DND-41 (cell line): ENCODE results near the gene MED28.

Experiments used
- ATAC-seq: fragments of 200-7000 bp; cut with Tn5 transposase; 3 replicates; pipeline ENCODE4 v1.9.1; 2021; ENCODE audit warnings: low read depth; ENCODE audit not compliant: insufficient read depth
- DNase-seq: peaks from one replicate; pipeline ENCODE4 v3.0.0-alpha.2; 2020
- H2AFZ ChIP-seq: 2 replicates; pipeline ENCODE4 v1.6.0; 2012; ENCODE audit warnings: low read depth, low read length
- H3K27ac ChIP-seq: 2 replicates; pipeline ENCODE4 v1.5.1; 2012; ENCODE audit warnings: low read length, inconsistent platforms
- H3K27me3 ChIP-seq: fragments of 200-600 bp; sonication (generic); 2 replicates; pipeline ENCODE4 v1.6.0; 2012; ENCODE audit warnings: low read length, mild to moderate bottlenecking, inconsistent platforms; ENCODE audit not compliant: insufficient read depth, poor library complexity
- H3K36me3 ChIP-seq: 2 replicates; pipeline ENCODE4 v1.5.1; 2012; ENCODE audit warnings: low read length, inconsistent platforms; ENCODE audit not compliant: insufficient read depth
- H3K4me1 ChIP-seq: 2 replicates; pipeline ENCODE4 v1.5.1; 2012; ENCODE audit warnings: mild to moderate bottlenecking, low read length; ENCODE audit not compliant: insufficient read depth
- H3K4me2 ChIP-seq: 2 replicates; pipeline ENCODE4 v1.6.0; 2012; ENCODE audit warnings: mild to moderate bottlenecking, moderate library complexity, low read length, inconsistent platforms; ENCODE audit not compliant: insufficient read depth
- H3K4me3 ChIP-seq, 2 experiments: fragments of 200-600 bp in 1 of 2; shearing (Covaris generic) in 1 of 2; 2 replicates each; pipeline ENCODE4 v1.5.1; 2012 to 2016; ENCODE audit warnings: inconsistent platforms in 2 of 2, low read length in 2 of 2, mild to moderate bottlenecking in 2 of 2, low read depth in 1 of 2, moderate library complexity in 1 of 2
- H3K79me2 ChIP-seq: 2 replicates; pipeline ENCODE4 v1.6.0; 2012; ENCODE audit warnings: low read length, inconsistent platforms; ENCODE audit not compliant: insufficient read depth
- H3K9ac ChIP-seq: 2 replicates; pipeline ENCODE4 v1.6.0; 2012; ENCODE audit warnings: low read depth, mild to moderate bottlenecking, inconsistent platforms, low read length, moderate library complexity
- H3K9me3 ChIP-seq: 2 replicates; pipeline ENCODE4 v1.5.1; 2012; ENCODE audit warnings: low read length, moderate library complexity, mild to moderate bottlenecking, inconsistent platforms; ENCODE audit not compliant: insufficient read depth, severe bottlenecking
- H4K20me1 ChIP-seq: 2 replicates; pipeline ENCODE4 v1.6.0; 2012; ENCODE audit warnings: low read length; ENCODE audit not compliant: insufficient read depth
- CTCF ChIP-seq: IDR thresholded peaks from 2 replicates; pipeline ENCODE4 v1.5.1; 2012; ENCODE audit warnings: borderline replicate concordance, low read length, moderate library complexity, mild to moderate bottlenecking; ENCODE audit not compliant: poor library complexity, severe bottlenecking; ENCODE audit errors: extremely low read depth
- EZH2 ChIP-seq: IDR thresholded peaks from 3 replicates; pipeline ENCODE4 v1.6.1; 2012; ENCODE audit warnings: borderline replicate concordance, low read depth, mild to moderate bottlenecking, moderate library complexity, low read length, inconsistent platforms; ENCODE audit not compliant: severe bottlenecking

The MED28 gene

GRCh38 chr4:17624821-17625220, 10.4 kb downstream of the MED28 start:
- DNase-seq, result no peak

GRCh38 chr4:17630228-17630627, 15.8 kb downstream of the MED28 start:
- Histone ChIP-seq H3K9ac (no peak overlapping the region), H3K4me1 (no peaks in the 10 kb centered on the region), H2AFZ (no peak overlapping the region), H3K27ac (no peak overlapping the region), H3K9me3 (no peaks in the 10 kb centered on the region), H3K27me3 (no peaks in the 10 kb centered on the region), H3K79me2 (peaks cover 9% of the 10 kb centered on the region; the same call in 1 of the 2 replicates), H3K4me2 (no peak overlapping the region), H3K36me3 (peaks cover 96% of the 10 kb centered on the region), H3K4me3 (no peak overlapping the region), H4K20me1 (peaks cover 14% of the 10 kb centered on the region)
- DNase-seq (no peak), ATAC-seq (no peak)
- TF ChIP-seq CTCF, result no peak
- no peak for TF ChIP-seq EZH2

More at GRCh38 chr4:17624821-17625220, 10.4 kb downstream of the MED28 start:
- H3K79me2 ChIP-seq, result peaks cover 33% of the 10 kb centered on the region
- no peaks in the 10 kb centered on the region for H3K9me3 ChIP-seq
- no peak for ATAC-seq
- no peak overlapping the region for H3K9ac ChIP-seq
- no peak overlapping the region for H3K4me3 ChIP-seq
- H3K36me3 ChIP-seq, result peaks cover 99% of the 10 kb centered on the region
- H3K27ac ChIP-seq, result no peak overlapping the region
- H3K4me1 ChIP-seq, result no peaks in the 10 kb centered on the region
- H2AFZ ChIP-seq, result no peak overlapping the region
- no peak overlapping the region for H3K4me2 ChIP-seq
- H4K20me1 ChIP-seq, result peaks cover 15% of the 10 kb centered on the region
- H3K27me3 ChIP-seq, result no peaks in the 10 kb centered on the region
- no peak for TF ChIP-seq EZH2
- TF ChIP-seq CTCF, result no peak

- DNase-seq (no peak), ATAC-seq (no peak)
- Histone ChIP-seq H3K27me3 (no peaks in the 10 kb centered on the region), H3K9me3 (no peaks in the 10 kb centered on the region), H3K4me1 (no peaks in the 10 kb centered on the region), H3K36me3 (peaks cover 74% of the 10 kb centered on the region), H4K20me1 (peaks cover 24% of the 10 kb centered on the region), H3K9ac (no peak overlapping the region), H3K4me2 (no peak overlapping the region), H3K4me3 (no peak overlapping the region), H3K27ac (no peak overlapping the region), H3K79me2 (no peaks in the 10 kb centered on the region), H2AFZ (no peak overlapping the region)
- TF ChIP-seq CTCF, result no peak
- TF ChIP-seq EZH2, result no peak
Observed at GRCh38 chr4:17633600-17633999, 19.2 kb downstream of the MED28 start.

- Histone ChIP-seq H4K20me1 (peaks cover 22% of the 10 kb centered on the region), H3K27me3 (no peaks in the 10 kb centered on the region), H3K4me3 (no peak overlapping the region), H3K36me3 (peaks cover 64% of the 10 kb centered on the region), H3K4me1 (no peaks in the 10 kb centered on the region), H3K27ac (no peak overlapping the region), H3K9ac (no peak overlapping the region), H3K4me2 (no peak overlapping the region), H3K9me3 (no peaks in the 10 kb centered on the region), H2AFZ (no peak overlapping the region), H3K79me2 (no peaks in the 10 kb centered on the region)
- DNase-seq (no peak), ATAC-seq (no peak)
- TF ChIP-seq EZH2, result no peak
- TF ChIP-seq CTCF, result no peak
Observed at GRCh38 chr4:17635056-17635455, 20.6 kb downstream of the MED28 start.
